Fibroblast of skin of left biceps (primary cell): ENCODE data around the gene ASTN2.

Source experiments
- DNase-seq, 2 experiments: peaks; one replicate each; pipeline ENCODE4 v3.0.0-alpha.2; 2013; ENCODE audit warnings: low read depth in 2 of 2

Gene ASTN2

GRCh38 chr9:117368684-117369230 lies 46.1 kb downstream of the ASTN2 start:
- no peak for DNase-seq

GRCh38 chr9:117365438-117365837 lies 49.4 kb downstream of the ASTN2 start:
- no peak for DNase-seq

- no peak for DNase-seq
These were observed 51.9 kb downstream of the ASTN2 start for GRCh38 chr9:117363006-117363405.

GRCh38 chr9:117359910-117360309 lies 54.9 kb downstream of the ASTN2 start:
- DNase-seq: no peak

GRCh38 chr9:117355542-117355941 lies 59.3 kb downstream of the ASTN2 start:
- no peak for DNase-seq

GRCh38 chr9:117354997-117355396 lies 59.9 kb downstream of the ASTN2 start:
- DNase-seq: no peak

GRCh38 chr9:117354244-117354847 lies 60.5 kb downstream of the ASTN2 start:
- no peak for DNase-seq

GRCh38 chr9:117344892-117345660 lies 69.8 kb downstream of the ASTN2 start:
- DNase-seq: no peak

GRCh38 chr9:117343427-117343826 lies 71.4 kb downstream of the ASTN2 start:
- DNase-seq: no peak

- DNase-seq: no peak
These were observed 73.7 kb downstream of the ASTN2 start for GRCh38 chr9:117341151-117341550.

- DNase-seq: no peak
These were observed 74.4 kb downstream of the ASTN2 start for GRCh38 chr9:117340422-117340821.

- DNase-seq: no peak
These were observed 78.9 kb downstream of the ASTN2 start for GRCh38 chr9:117335837-117336433.

- DNase-seq: no peak
These were observed 80.8 kb downstream of the ASTN2 start for GRCh38 chr9:117334101-117334500.

GRCh38 chr9:117325831-117326230 lies 89.0 kb downstream of the ASTN2 start:
- DNase-seq: no peak

- no peak for DNase-seq
These were observed 89.6 kb downstream of the ASTN2 start for GRCh38 chr9:117325110-117325731.

- DNase-seq: no peak
These were observed 91.5 kb downstream of the ASTN2 start for GRCh38 chr9:117323390-117323789.

- no peak for DNase-seq
These were observed 97.7 kb downstream of the ASTN2 start for GRCh38 chr9:117317192-117317591.

- DNase-seq: no peak
These were observed 99.6 kb downstream of the ASTN2 start for GRCh38 chr9:117315236-117315635.

GRCh38 chr9:117313989-117314388 lies 100.9 kb downstream of the ASTN2 start:
- no peak for DNase-seq

- no peak for DNase-seq
These were observed 107.2 kb downstream of the ASTN2 start for GRCh38 chr9:117307701-117308100.

- no peak for DNase-seq
These were observed 108.8 kb downstream of the ASTN2 start for GRCh38 chr9:117306032-117306431.

GRCh38 chr9:117305454-117305853 lies 109.4 kb downstream of the ASTN2 start:
- DNase-seq: no peak
